ENCODE results near the gene HDAC9. TPM values are rescaled to one million over a fixed set of nuclear protein-coding genes. Genes with fewer than 3 reads are reported as not detected.

HDAC9 gene
- polyA plus RNA-seq, 3 donors: 41.7 to 51.2 (median 44.2) TPM

DNA sequence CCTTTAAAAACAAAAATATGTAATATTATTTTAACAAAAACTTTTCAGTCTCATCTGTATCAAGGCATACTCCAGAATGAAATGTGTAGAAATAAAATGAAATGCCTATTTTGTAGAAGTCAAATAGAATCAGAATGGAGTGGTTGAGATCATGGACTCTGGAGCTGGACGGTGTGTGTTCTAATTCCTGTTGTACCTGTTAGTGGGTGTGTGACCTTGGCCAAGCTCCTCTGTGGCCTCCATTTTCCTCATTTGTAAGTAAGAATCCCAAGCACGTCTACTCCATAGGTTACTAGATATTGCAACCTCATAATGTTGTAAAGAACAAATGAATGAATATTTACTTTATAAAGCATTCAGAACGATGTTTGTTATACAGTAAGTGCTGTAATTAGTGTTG, 74.9 kb downstream of the HDAC9 start:
- H3K79me2 ChIP-seq (ENCODE audit: insufficient read depth, low read length): no peaks in the 10 kb centered on the region

DNA sequence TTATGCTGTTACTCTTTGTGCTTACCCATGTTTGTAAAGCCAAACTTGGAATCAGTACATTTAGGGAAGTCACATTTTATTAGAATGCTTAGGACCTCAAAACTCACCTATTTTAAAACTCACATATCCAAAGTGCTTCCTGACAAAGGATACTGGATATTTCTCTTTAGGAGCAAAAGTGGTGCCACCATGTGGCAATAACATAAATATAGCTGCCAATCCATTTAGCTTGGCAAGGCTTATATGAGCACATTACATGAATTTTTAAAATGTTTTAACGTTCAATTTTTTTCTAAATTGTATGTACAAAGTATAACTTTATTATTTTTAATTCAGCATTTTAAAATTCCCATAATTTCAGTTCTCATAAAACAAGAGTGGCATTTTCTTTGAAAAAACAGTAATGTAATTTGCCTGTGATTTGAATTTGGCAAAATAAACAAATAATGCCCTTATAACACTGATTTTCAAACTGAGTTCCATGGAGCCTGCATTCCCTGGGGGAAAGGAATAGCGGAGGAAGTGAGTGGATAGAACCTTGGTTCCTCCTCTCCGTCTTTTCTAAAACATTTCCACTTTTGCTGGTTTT, 75.4 kb downstream of the HDAC9 start:
- no peaks in the 10 kb centered on the region for H3K79me2 ChIP-seq (ENCODE audit: insufficient read depth, low read length)
- Mint-ChIP-seq H3K27me3 (ENCODE audit: low read depth in 3 of 3) (no peaks in the 10 kb centered on the region), H3K4me3 (no peak overlapping the region), H3K4me1 (peaks cover 9% of the 10 kb centered on the region), H3K36me3 (peaks cover 8 to 18% of the 10 kb centered on the region in 2 donors), H3K9me3 (no peaks in the 10 kb centered on the region), H3K27ac (no peak overlapping the region)
- H3K27me3 ChIP-seq (ENCODE audit: control insufficient read depth in 2 of 2, insufficient read depth in 2 of 2, low read length in 2 of 2): no peaks in the 10 kb centered on the region
- H3K4me3 ChIP-seq (replicated peaks in 1 of 3; ENCODE audit: low read depth in 2 of 3, low read length in 3 of 3): no peak overlapping the region
- no CpG with 5 or more reads among the region's 3 CpGs for WGBS (ENCODE audit: insufficient coverage)
- TF ChIP-seq, protein P1, sequence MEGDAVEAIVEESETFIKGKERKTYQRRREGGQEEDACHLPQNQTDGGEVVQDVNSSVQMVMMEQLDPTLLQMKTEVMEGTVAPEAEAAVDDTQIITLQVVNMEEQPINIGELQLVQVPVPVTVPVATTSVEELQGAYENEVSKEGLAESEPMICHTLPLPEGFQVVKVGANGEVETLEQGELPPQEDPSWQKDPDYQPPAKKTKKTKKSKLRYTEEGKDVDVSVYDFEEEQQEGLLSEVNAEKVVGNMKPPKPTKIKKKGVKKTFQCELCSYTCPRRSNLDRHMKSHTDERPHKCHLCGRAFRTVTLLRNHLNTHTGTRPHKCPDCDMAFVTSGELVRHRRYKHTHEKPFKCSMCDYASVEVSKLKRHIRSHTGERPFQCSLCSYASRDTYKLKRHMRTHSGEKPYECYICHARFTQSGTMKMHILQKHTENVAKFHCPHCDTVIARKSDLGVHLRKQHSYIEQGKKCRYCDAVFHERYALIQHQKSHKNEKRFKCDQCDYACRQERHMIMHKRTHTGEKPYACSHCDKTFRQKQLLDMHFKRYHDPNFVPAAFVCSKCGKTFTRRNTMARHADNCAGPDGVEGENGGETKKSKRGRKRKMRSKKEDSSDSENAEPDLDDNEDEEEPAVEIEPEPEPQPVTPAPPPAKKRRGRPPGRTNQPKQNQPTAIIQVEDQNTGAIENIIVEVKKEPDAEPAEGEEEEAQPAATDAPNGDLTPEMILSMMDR (IDR thresholded peaks at IDR 0.05): no peak
- no peak overlapping the region for H3K4me2 ChIP-seq (replicated peaks; ENCODE audit: extremely low read depth, low read length, poor library complexity, severe bottlenecking)
- H2AFZ ChIP-seq (ENCODE audit: insufficient read depth, low read depth, low read length, poor library complexity, severe bottlenecking): no peak overlapping the region
- intact Hi-C loops (cut with micrococcal nuclease): no loop called here
- peaks cover 15 to 25% of the 10 kb centered on the region in 2 donors for H3K36me3 ChIP-seq (replicated peaks in 1 of 2; ENCODE audit: control insufficient read depth in 1 of 2, insufficient read depth in 2 of 2, low read length in 2 of 2)
- no peak for DNase-seq
- H4K20me1 ChIP-seq (ENCODE audit: insufficient read depth, low read length): peaks cover 24% of the 10 kb centered on the region
- no peaks in the 10 kb centered on the region for H3K9me3 ChIP-seq (replicated peaks in 1 of 2; ENCODE audit: control insufficient read depth in 1 of 2, insufficient read depth in 1 of 2, low read length in 2 of 2)
- H3K9ac ChIP-seq (ENCODE audit: insufficient read depth, low read length, poor library complexity, severe bottlenecking): no peak overlapping the region
- no peaks in the 10 kb centered on the region for H3K4me1 ChIP-seq (ENCODE audit: control insufficient read depth in 1 of 2, insufficient read depth in 2 of 2, low read length in 2 of 2)
- H3K27ac ChIP-seq (ENCODE audit: low read depth in 1 of 2, low read length in 2 of 2): no peak overlapping the region

More for the DNA sequence above, 74.9 kb downstream of the HDAC9 start:
- Histone ChIP-seq H3K27ac (ENCODE audit: low read depth in 1 of 2, low read length in 2 of 2) (no peak overlapping the region), H3K9me3 (replicated peaks in 1 of 2; ENCODE audit: control insufficient read depth in 1 of 2, insufficient read depth in 1 of 2, low read length in 2 of 2) (no peaks in the 10 kb centered on the region), H3K4me2 (replicated peaks; ENCODE audit: extremely low read depth, low read length, poor library complexity, severe bottlenecking) (no peak overlapping the region), H3K27me3 (ENCODE audit: control insufficient read depth in 2 of 2, insufficient read depth in 2 of 2, low read length in 2 of 2) (no peaks in the 10 kb centered on the region), H2AFZ (ENCODE audit: insufficient read depth, low read depth, low read length, poor library complexity, severe bottlenecking) (no peak overlapping the region), H3K9ac (ENCODE audit: insufficient read depth, low read length, poor library complexity, severe bottlenecking) (no peak overlapping the region), H4K20me1 (ENCODE audit: insufficient read depth, low read length) (peaks cover 27% of the 10 kb centered on the region), H3K4me1 (ENCODE audit: control insufficient read depth in 1 of 2, insufficient read depth in 2 of 2, low read length in 2 of 2) (no peaks in the 10 kb centered on the region), H3K36me3 (replicated peaks in 1 of 2; ENCODE audit: control insufficient read depth in 1 of 2, insufficient read depth in 2 of 2, low read length in 2 of 2) (peaks cover 15 to 20% of the 10 kb centered on the region in 2 donors), H3K4me3 (replicated peaks in 1 of 3; ENCODE audit: low read depth in 2 of 3, low read length in 3 of 3) (no peak overlapping the region)
- intact Hi-C loops (cut with micrococcal nuclease): no loop called here
- Mint-ChIP-seq H3K27me3 (ENCODE audit: low read depth in 3 of 3) (no peaks in the 10 kb centered on the region), H3K4me3 (no peak overlapping the region), H3K36me3 (peaks cover 7 to 18% of the 10 kb centered on the region in 2 donors), H3K27ac (no peak overlapping the region), H3K9me3 (no peaks in the 10 kb centered on the region), H3K4me1 (peaks cover 9% of the 10 kb centered on the region)
- WGBS (ENCODE audit: insufficient coverage): no CpG with 5 or more reads among the region's 3 CpGs
- no peak for DNase-seq
- TF ChIP-seq, protein P1 (IDR thresholded peaks at IDR 0.05): no peak
